A549 (cell line): ENCODE data around the gene TMEM255B. TPM values are rescaled to one million over a fixed set of nuclear protein-coding genes. Genes with fewer than 3 reads are reported as not detected.

Experiments
- ATAC-seq, 2 experiments: fragments of 200-7000 bp in 1 of 2; fragments of >200 bp in 1 of 2; cut with Nextera tagmentation in 1 of 2; cut with Tn5 transposase in 1 of 2; 3 replicates each; pipeline versions ENCODE4 v1.8.0 to v1.9.1; 2018 to 2020; ENCODE audit warnings: mild to moderate bottlenecking in 1 of 2, moderate library complexity in 1 of 2
- CTCF ChIA-PET: fragments of 300-600 bp; sonication (Branson Sonifier 250); formaldehyde crosslinking; extraction: SDS; loops from one replicate; lab custom pipeline; 2021; ENCODE audit warnings: antibody characterized with exemption, inconsistent platforms; lab: Yijun Ruan, JAX
- POLR2A ChIA-PET: fragments of 350-600 bp; formaldehyde crosslinking; extraction: SDS; loops from one replicate; lab custom pipeline; 2021; ENCODE audit warnings: antibody characterized with exemption, inconsistent platforms; lab: Yijun Ruan, JAX
- DNase-seq, 2 experiments: peaks; one replicate each; pipeline versions ENCODE4 v3.0.0 to v3.0.0-alpha.2; 2011 to 2016; ENCODE audit warnings: low read depth in 1 of 2, low spot score in 1 of 2
- FAIRE-seq: peaks from 2 replicates; lab custom pipeline; 2011; peaks lifted over from hg19 to GRCh38; lab: Jason Lieb, UNC
- H3K27ac ChIP-seq, 2 experiments: fragments of >200 bp; sonication (Bioruptor Twin); formaldehyde crosslinking; 3 replicates each; pipeline ENCODE4 v1.5.1; 2016 to 2017
- H3K4me1 ChIP-seq: fragments of >200 bp; sonication (Bioruptor Twin); formaldehyde crosslinking; 3 replicates; pipeline ENCODE4 v1.6.1; 2016
- H3K4me2 ChIP-seq: fragments of >200 bp; sonication (Bioruptor Twin); formaldehyde crosslinking; 3 replicates; pipeline ENCODE4 v1.6.1; 2016
- H3K4me3 ChIP-seq: fragments of >200 bp; sonication (Bioruptor Twin); formaldehyde crosslinking; 3 replicates; pipeline ENCODE4 v1.5.1; 2016
- H3K9me3 ChIP-seq: fragments of >200 bp; sonication (Bioruptor Twin); formaldehyde crosslinking; 3 replicates; pipeline ENCODE4 v1.6.1; 2016
- CBX8 ChIP-seq: fragments of 200-600 bp; sonication (generic); IDR thresholded peaks from 2 replicates; pipeline ENCODE4 v1.6.1; 2016
- CHD4 ChIP-seq: fragments of 200-600 bp; sonication (generic); IDR thresholded peaks from 2 replicates; pipeline ENCODE4 v1.6.1; 2016; ENCODE audit warnings: antibody characterized with exemption, mild to moderate bottlenecking, borderline replicate concordance
- EP300 ChIP-seq, 2 experiments: fragments of >200 bp; sonication (Bioruptor Twin); formaldehyde crosslinking; IDR thresholded peaks; 2 replicates in 1 of 2; 3 replicates in 1 of 2; pipeline ENCODE4 v1.6.1; 2016 to 2017
- GATA3 ChIP-seq: IDR thresholded peaks from 2 replicates; pipeline ENCODE4 v1.6.1; 2012; ENCODE audit warnings: borderline replicate concordance
- HEYL ChIP-seq: fragments of 250-450 bp; sonication (Bioruptor Pico); IDR thresholded peaks from 2 replicates; pipeline ENCODE4 v1.8.0; 2021; ENCODE audit warnings: mild to moderate bottlenecking, moderate library complexity
- HMGXB4 ChIP-seq: fragments of 250-450 bp; sonication (Bioruptor Pico); IDR thresholded peaks from 2 replicates; pipeline ENCODE4 v1.5.0; 2021; ENCODE audit warnings: mild to moderate bottlenecking, moderate library complexity, borderline replicate concordance
- HOXB5 ChIP-seq: fragments of 250-450 bp; sonication (Bioruptor Pico); IDR thresholded peaks from 2 replicates; pipeline ENCODE4 v1.5.0; 2020; ENCODE audit warnings: mild to moderate bottlenecking, moderate library complexity
- MAZ ChIP-seq: fragments of 150-350 bp; IDR thresholded peaks from 2 replicates; pipeline ENCODE4 v1.6.1; 2014; ENCODE audit warnings: antibody characterized with exemption, low read depth, low read length, borderline replicate concordance
- PHF8 ChIP-seq: fragments of 200-600 bp; sonication (generic); IDR thresholded peaks from 2 replicates; pipeline ENCODE4 v1.6.1; 2016; ENCODE audit warnings: low read depth, mild to moderate bottlenecking, antibody characterized with exemption, moderate library complexity, borderline replicate concordance
- POLR2A ChIP-seq: IDR thresholded peaks from 2 replicates; pipeline ENCODE4 v1.6.1; 2012; ENCODE audit warnings: mild to moderate bottlenecking, low read length
- RCOR1 ChIP-seq: fragments of 150-350 bp; IDR thresholded peaks from 2 replicates; pipeline ENCODE4 v1.6.1; 2014; ENCODE audit warnings: antibody characterized with exemption, low read length, low read depth
- RNF2 ChIP-seq: fragments of 200-600 bp; sonication (generic); IDR thresholded peaks from 2 replicates; pipeline ENCODE4 v1.6.1; 2016; ENCODE audit warnings: low read depth, mild to moderate bottlenecking, antibody characterized with exemption, moderate library complexity, borderline replicate concordance
- ZFP36 ChIP-seq: fragments of 450-650 bp; IDR thresholded peaks from 2 replicates; pipeline ENCODE4 v1.6.1; 2014; ENCODE audit warnings: borderline replicate concordance; ENCODE audit not compliant: partially characterized antibody
- WGBS: methylation state at CpG from one replicate; pipeline ENCODE4 v1.1.6; 2017; ENCODE audit errors: missing lambda C conversion rate; 5-methylcytosine and 5-hydroxymethylcytosine counted together
- polyA plus RNA-seq, 4 experiments: library from polyadenylated mRNA; depleted of rRNA in 3 of 4; stranded (reverse); fragments of >200 nt; fragmentation: RNase III in 1 of 4; extraction: RNeasy Plus Mini Kit Qiagen cat#74134 plus additional on column Dnase treatment in 1 of 4; gene quantifications; 2 replicates in 3 of 4; 3 replicates in 1 of 4; pipeline ENCODE4 v1.2.3, GENCODE V29; 2011 to 2017
- TF ChIP-seq, protein P1 (sequence below): fragments of >200 bp; sonication (Bioruptor Twin); formaldehyde crosslinking; IDR thresholded peaks from 3 replicates; pipeline ENCODE4 v1.6.1; 2016
- TF ChIP-seq, protein P2 (sequence below): fragments of 250-450 bp; sonication (Bioruptor Pico); IDR thresholded peaks from 2 replicates; pipeline ENCODE4 v1.5.0; 2020; ENCODE audit warnings: low read depth, mild to moderate bottlenecking, moderate library complexity
- TF ChIP-seq, protein P3 (sequence below): fragments of 200-600 bp; sonication (generic); IDR thresholded peaks from 2 replicates; pipeline ENCODE4 v1.6.1; 2016; ENCODE audit warnings: antibody characterized with exemption, mild to moderate bottlenecking, moderate library complexity
- TF ChIP-seq, protein P4 (sequence below): fragments of >200 bp; sonication (Bioruptor Twin); formaldehyde crosslinking; IDR thresholded peaks from 2 replicates; pipeline ENCODE4 v1.6.1; 2016
- TF ChIP-seq, protein P5 (sequence below): fragments of 450-650 bp; IDR thresholded peaks from 2 replicates; pipeline ENCODE4 v1.6.1; 2014; ENCODE audit warnings: antibody characterized with exemption

Gene TMEM255B
- polyA plus RNA-seq, 2 of the 4 experiments (the other 2 are of a cell fraction) = 0.54 to 1.1 TPM

- TF ChIP-seq, protein P1, sequence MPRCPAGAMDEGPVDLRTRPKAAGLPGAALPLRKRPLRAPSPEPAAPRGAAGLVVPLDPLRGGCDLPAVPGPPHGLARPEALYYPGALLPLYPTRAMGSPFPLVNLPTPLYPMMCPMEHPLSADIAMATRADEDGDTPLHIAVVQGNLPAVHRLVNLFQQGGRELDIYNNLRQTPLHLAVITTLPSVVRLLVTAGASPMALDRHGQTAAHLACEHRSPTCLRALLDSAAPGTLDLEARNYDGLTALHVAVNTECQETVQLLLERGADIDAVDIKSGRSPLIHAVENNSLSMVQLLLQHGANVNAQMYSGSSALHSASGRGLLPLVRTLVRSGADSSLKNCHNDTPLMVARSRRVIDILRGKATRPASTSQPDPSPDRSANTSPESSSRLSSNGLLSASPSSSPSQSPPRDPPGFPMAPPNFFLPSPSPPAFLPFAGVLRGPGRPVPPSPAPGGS = no peak
- TF ChIP-seq, protein P2, sequence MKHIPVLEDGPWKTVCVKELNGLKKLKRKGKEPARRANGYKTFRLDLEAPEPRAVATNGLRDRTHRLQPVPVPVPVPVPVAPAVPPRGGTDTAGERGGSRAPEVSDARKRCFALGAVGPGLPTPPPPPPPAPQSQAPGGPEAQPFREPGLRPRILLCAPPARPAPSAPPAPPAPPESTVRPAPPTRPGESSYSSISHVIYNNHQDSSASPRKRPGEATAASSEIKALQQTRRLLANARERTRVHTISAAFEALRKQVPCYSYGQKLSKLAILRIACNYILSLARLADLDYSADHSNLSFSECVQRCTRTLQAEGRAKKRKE (CRISPR knock-in tag) = no peak
- no peak for TF ChIP-seq HEYL (CRISPR knock-in tag)
- TF ChIP-seq, protein P3, sequence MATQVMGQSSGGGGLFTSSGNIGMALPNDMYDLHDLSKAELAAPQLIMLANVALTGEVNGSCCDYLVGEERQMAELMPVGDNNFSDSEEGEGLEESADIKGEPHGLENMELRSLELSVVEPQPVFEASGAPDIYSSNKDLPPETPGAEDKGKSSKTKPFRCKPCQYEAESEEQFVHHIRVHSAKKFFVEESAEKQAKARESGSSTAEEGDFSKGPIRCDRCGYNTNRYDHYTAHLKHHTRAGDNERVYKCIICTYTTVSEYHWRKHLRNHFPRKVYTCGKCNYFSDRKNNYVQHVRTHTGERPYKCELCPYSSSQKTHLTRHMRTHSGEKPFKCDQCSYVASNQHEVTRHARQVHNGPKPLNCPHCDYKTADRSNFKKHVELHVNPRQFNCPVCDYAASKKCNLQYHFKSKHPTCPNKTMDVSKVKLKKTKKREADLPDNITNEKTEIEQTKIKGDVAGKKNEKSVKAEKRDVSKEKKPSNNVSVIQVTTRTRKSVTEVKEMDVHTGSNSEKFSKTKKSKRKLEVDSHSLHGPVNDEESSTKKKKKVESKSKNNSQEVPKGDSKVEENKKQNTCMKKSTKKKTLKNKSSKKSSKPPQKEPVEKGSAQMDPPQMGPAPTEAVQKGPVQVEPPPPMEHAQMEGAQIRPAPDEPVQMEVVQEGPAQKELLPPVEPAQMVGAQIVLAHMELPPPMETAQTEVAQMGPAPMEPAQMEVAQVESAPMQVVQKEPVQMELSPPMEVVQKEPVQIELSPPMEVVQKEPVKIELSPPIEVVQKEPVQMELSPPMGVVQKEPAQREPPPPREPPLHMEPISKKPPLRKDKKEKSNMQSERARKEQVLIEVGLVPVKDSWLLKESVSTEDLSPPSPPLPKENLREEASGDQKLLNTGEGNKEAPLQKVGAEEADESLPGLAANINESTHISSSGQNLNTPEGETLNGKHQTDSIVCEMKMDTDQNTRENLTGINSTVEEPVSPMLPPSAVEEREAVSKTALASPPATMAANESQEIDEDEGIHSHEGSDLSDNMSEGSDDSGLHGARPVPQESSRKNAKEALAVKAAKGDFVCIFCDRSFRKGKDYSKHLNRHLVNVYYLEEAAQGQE = no peak
Measured at GRCh38 chr13:113756441-113757097, 2.5 kb upstream of the TMEM255B start (continued).

DNA sequence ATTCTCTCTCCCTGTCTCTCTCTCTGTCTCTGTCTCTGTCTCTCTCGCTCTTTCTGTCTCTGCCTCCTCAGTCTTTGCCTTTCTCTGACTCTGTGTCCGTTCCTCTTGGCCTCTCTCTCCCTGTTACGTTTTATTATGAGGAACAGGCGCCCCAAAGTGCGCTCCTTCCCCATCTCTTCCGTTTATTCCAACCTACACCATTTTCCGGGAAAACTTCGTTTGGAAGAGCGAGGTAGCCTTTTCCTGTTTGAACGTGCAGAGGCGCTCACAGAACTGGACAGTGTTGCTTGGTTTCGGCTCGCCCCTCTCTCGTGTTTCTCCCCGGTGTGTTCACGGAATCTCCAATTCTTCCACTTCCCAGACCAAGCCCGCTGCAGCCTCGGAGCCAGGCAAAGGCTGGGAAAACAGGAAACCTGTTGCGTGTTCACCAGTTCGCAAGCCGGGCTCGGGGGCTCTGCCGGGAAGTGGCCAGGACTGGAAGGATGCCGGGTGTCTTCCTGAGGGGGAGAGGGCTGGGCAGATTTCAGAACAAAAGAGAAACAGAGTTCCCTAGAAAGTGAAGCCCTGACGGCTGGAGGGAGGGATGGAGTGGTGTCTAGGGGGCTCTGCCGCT, 605 bp downstream of the TMEM255B start:
- peak in 1 of 2 experiments; percentile 7 for DNase-seq
- peak overlapping the region; percentile 95 for H3K4me2 ChIP-seq
- peak; percentile 33 to 43; a peak in 5 of 6 replicates for ATAC-seq
- ChIA-PET CTCF (interaction anchor here (0.7 to 1.5 kb wide), 2 partner anchors 14 to 19 kb away, joined by 3 read pairs; no protein-coding TSS in a partner anchor), POLR2A (no interaction called here)
- H3K4me3 ChIP-seq = peak overlapping the region; percentile 62
- peaks cover 8% of the 10 kb centered on the region; the same call in 1 of the 3 replicates for H3K4me1 ChIP-seq
- TF ChIP-seq RNF2 = peak; percentile 88
- peak; percentile 85; the same call in 1 of the 2 replicates for TF ChIP-seq CBX8
- no peak for TF ChIP-seq RCOR1
- no peak for TF ChIP-seq CHD4
- H3K27ac ChIP-seq = peak overlapping the region; percentile 69 to 86; a peak in 5 of 6 replicates
- no peaks in the 10 kb centered on the region for H3K9me3 ChIP-seq
- WGBS = 6% methylated on average over 25 of the region's 26 CpGs
- no peak for FAIRE-seq

- no peak for ATAC-seq
- Histone ChIP-seq H3K4me2 (no peak overlapping the region), H3K9me3 (no peaks in the 10 kb centered on the region), H3K4me3 (no peak overlapping the region), H3K27ac (no peak overlapping the region), H3K4me1 (peaks cover 8% of the 10 kb centered on the region; the same call in 1 of the 3 replicates)
- no peak for FAIRE-seq
- 68% methylated on average over 7 of the region's 7 CpGs for WGBS
- CTCF ChIA-PET = no interaction called here
- POLR2A ChIA-PET = no interaction called here
- DNase-seq = no peak
- TF ChIP-seq RNF2 = no peak
- TF ChIP-seq, protein P4, sequence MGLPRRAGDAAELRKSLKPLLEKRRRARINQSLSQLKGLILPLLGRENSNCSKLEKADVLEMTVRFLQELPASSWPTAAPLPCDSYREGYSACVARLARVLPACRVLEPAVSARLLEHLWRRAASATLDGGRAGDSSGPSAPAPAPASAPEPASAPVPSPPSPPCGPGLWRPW = no peak
- no peak for TF ChIP-seq MAZ
- TF ChIP-seq POLR2A = no peak
- TF ChIP-seq EP300 (IDR thresholded peaks at IDR 0.05) = no peak
- no peak for TF ChIP-seq HOXB5 (CRISPR knock-in tag)
- no peak for TF ChIP-seq PHF8
- TF ChIP-seq HMGXB4 (CRISPR knock-in tag) = no peak
- TF ChIP-seq, protein P5, sequence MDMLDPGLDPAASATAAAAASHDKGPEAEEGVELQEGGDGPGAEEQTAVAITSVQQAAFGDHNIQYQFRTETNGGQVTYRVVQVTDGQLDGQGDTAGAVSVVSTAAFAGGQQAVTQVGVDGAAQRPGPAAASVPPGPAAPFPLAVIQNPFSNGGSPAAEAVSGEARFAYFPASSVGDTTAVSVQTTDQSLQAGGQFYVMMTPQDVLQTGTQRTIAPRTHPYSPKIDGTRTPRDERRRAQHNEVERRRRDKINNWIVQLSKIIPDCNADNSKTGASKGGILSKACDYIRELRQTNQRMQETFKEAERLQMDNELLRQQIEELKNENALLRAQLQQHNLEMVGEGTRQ = no peak
- no peak for TF ChIP-seq ZFP36
- TF ChIP-seq, protein P3 = no peak
- TF ChIP-seq GATA3 = no peak
Measured at GRCh38 chr13:113761136-113761535, 2.1 kb downstream of the TMEM255B start.
